GM21423 (cell line): ENCODE measurements around the gene HSPH1.

Source experiments
- ATAC-seq: cut with Tn5 transposase; IDR thresholded peaks from one replicate; pipeline ENCODE4 v1.9.1; 2021; ENCODE audit warnings: mild to moderate bottlenecking, moderate library complexity; ENCODE audit not compliant: unreplicated experiment

The HSPH1 gene

GRCh38 chr13:31161557-31162150 lies at the start of gene HSPH1:
Gene HSPH1, minus strand, starts transcription at chr13:31161904. Its CDS starts 322 bp downstream, at chr13:31161582.
- ATAC-seq = peak; percentile 76

- no peak for ATAC-seq
Observed at GRCh38 chr13:31209841-31210210, 48.1 kb upstream of the HSPH1 start.

- no peak for ATAC-seq
Observed at GRCh38 chr13:31209172-31209840, 47.6 kb upstream of the HSPH1 start.

GRCh38 chr13:31208559-31209122 lies 46.9 kb upstream of the HSPH1 start:
- ATAC-seq = no peak

- no peak for ATAC-seq
Observed at GRCh38 chr13:31207661-31208552, 46.2 kb upstream of the HSPH1 start.

- no peak for ATAC-seq
Observed at GRCh38 chr13:31204592-31204991, 42.9 kb upstream of the HSPH1 start.

GRCh38 chr13:31201341-31202031 lies 39.8 kb upstream of the HSPH1 start:
- no peak for ATAC-seq

- peak; percentile 16 for ATAC-seq
Observed at GRCh38 chr13:31200637-31200971, 38.9 kb upstream of the HSPH1 start.

GRCh38 chr13:31199849-31200636 lies 38.3 kb upstream of the HSPH1 start, which contains the start of gene B3GLCT:
Gene B3GLCT, plus strand, starts transcription at chr13:31199975. Its CDS starts 110 bp downstream, at chr13:31200085.
- ATAC-seq = peak; percentile 76

- no peak for ATAC-seq
Observed at GRCh38 chr13:31199527-31199848, 37.8 kb upstream of the HSPH1 start.

- no peak for ATAC-seq
Observed at GRCh38 chr13:31198519-31198918, 36.8 kb upstream of the HSPH1 start.

GRCh38 chr13:31196992-31197391 lies 35.3 kb upstream of the HSPH1 start:
- no peak for ATAC-seq

GRCh38 chr13:31195616-31196015 lies 33.9 kb upstream of the HSPH1 start:
- ATAC-seq = no peak

- ATAC-seq = no peak
Observed at GRCh38 chr13:31192306-31192705, 30.6 kb upstream of the HSPH1 start.

GRCh38 chr13:31191748-31192147 lies 30.0 kb upstream of the HSPH1 start:
- ATAC-seq = no peak

- no peak for ATAC-seq
Observed at GRCh38 chr13:31184981-31185645, 23.4 kb upstream of the HSPH1 start.

GRCh38 chr13:31184451-31184850 lies 22.7 kb upstream of the HSPH1 start:
- no peak for ATAC-seq

- ATAC-seq = no peak
Observed at GRCh38 chr13:31182987-31183386, 21.3 kb upstream of the HSPH1 start.

- ATAC-seq = no peak
Observed at GRCh38 chr13:31179754-31180153, 18.1 kb upstream of the HSPH1 start.

GRCh38 chr13:31179241-31179640 lies 17.5 kb upstream of the HSPH1 start:
- no peak for ATAC-seq
